GOT3 (cell line): ENCODE measurements around the gene CLSTN1.

Source experiments
- DNase-seq: peaks from one replicate; lab custom pipeline; 2025; ENCODE audit warnings: mixed read lengths; lab: John Stamatoyannopoulos, UW

The CLSTN1 gene

GRCh38 chr1:9823943-9824701, at the start of gene CLSTN1:
TSS of gene CLSTN1 (minus strand) at chr1:9823965. CDS start at chr1:9823733, 232 bp downstream.
- DNase-seq, result peak; percentile 34

DNA sequence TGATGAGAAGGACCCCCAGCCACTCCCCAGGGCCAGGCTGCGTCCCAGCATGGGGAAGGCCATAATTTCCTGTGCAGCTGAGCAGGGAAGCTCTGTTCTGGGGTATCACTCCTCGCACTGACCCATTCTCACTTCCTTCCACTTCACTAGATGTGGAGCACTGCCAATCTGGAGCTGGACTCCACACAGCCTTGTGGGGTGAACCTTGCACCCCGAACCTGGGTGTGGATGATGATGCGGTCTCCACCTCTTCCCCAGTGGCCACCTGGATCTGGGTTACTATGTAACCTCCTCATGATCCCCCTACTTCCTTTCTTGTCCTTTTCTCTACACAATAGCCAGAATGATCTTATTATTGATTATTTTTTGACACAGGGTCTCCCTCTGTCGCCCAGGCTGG, 49.6 kb upstream of the CLSTN1 start:
- DNase-seq, result no peak

DNA sequence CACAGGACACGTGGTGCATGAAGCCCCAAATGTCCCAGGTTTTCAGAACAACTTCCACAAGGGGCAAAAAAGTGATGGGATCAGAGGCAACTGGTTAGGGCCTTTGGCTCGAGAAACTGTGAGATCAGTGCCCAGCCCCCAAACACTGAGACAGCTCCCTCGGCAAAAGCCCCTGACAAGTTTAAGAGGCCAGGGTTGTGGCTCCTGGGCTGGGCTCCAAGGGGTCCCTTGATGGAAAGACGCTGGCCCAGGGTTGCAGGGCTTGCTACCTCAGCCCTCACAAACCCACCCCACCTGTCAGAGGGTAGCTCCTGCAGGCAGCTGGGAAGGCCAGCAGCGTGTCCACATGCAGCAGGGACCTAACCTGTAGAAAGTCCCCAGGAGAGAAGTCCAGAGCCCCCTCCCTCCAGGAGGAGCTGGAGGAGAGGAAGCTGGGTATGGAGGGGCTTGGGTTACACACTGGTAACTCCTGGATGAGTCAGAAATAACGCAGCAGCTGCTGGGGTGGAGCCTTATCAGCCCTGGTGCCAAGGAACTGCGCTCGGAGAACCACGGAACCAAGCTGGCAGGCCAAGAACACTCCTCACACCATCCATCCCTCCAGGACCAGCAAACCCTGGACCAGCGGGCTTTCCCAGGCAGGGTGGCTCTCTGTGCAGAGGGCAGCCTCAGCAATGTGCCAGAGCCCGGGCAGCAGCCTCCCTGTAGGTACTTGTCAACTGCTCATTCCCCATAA, 48.8 kb upstream of the CLSTN1 start:
- DNase-seq, result no peak

GRCh38 chr1:9871707-9872425, 48.1 kb upstream of the CLSTN1 start:
- no peak for DNase-seq

DNA sequence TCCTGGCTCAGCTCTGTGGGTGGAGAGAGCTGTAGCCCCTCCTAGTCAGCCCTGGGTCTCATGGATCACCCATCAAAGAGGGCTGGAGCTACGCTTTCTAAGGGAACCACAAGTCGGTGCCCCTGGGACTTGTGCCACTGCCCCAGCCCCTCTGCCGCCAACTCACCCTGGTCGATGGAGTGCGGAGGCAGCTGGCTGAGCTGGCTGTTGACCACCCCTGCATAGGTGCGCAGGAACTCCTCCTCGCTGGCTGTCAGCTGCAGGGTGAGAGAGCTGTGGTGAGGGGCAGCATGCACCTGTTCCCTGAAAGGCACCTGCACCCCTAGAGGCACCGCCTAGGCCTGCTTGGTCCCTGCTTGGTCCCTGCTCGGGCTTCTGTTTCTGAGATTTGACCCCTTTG, 47.3 kb upstream of the CLSTN1 start:
- no peak for DNase-seq

GRCh38 chr1:9870572-9870971, 46.8 kb upstream of the CLSTN1 start:
- DNase-seq, result no peak

DNA sequence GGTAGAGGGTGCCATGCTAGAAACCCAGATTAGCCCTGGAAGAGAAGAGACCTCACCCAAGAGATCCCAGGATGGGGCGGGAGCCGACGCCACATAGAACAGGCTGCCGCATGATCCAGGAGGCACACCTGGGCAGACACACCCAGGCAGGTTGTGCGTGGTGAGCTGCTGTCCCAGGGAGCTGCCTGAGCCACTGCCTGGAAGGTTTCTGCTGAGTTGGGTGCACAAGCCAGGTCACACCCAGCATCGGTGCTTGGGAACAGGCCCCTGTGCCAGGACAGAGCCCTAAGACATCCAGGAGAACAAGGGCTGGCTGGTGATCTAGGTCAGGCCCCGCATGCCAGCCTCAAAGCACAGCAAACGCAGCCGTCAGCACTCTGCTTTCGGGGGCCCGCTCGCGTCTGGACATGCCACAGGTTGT, 46.1 kb upstream of the CLSTN1 start:
- DNase-seq, result no peak

DNA sequence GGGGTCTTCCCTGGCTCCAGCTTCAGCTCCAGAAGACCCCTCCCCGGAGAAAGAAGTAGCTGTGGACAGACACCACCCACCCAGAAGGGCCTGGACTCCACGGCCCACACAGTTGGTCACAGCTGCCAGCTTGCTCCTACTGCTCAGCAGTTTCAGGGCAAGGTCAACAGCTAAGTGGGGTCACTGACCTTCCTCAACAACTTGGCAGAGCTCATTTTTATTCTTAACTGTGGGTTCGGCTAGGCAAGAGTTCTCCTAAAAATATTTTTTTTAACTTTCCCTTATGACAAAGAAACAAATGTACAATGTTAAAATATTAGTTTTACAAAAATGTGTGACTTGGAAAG, 44.5 kb upstream of the CLSTN1 start:
- DNase-seq, result no peak

GRCh38 chr1:9867408-9868243, 43.9 kb upstream of the CLSTN1 start:
- no peak for DNase-seq

DNA sequence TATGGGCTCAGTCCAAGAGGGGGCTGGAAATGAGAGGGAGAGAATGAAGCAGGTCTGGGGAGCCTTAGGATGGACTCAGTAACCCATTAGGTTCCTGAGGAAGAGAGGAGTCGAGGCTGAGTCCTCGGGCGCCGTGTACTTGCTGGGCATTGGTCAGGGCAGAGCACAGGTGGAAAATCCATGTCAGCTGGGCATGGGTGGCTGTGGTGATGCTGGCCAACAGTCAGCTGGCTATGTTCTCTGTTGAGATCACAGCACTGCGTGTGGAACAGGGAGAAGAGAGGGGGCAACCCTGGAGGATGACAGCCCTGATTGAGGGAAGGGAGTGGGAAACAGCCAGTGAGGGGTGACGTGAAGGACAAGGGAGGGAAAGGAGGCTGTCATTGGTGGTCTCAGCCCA, 43.1 kb upstream of the CLSTN1 start:
- DNase-seq, result no peak

DNA sequence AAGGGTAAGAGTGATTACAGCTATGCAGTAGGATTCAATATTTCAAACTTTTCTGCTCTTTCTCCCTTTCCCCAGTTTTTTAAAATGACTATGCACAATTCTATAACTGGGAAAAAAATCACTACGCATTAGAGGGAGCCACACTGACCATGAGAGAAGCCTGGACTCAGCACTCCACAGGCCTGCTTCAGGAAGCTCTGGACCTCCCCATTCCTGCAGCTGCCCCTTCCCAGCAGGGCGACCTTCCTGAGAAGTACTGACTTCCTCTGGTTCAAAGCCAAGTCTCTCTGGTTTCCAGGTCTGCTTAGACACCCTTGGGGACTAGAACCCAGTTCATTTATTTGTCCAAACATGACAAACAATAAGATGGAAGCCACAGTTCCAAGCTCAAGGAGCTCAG, 42.0 kb upstream of the CLSTN1 start:
- no peak for DNase-seq

DNA sequence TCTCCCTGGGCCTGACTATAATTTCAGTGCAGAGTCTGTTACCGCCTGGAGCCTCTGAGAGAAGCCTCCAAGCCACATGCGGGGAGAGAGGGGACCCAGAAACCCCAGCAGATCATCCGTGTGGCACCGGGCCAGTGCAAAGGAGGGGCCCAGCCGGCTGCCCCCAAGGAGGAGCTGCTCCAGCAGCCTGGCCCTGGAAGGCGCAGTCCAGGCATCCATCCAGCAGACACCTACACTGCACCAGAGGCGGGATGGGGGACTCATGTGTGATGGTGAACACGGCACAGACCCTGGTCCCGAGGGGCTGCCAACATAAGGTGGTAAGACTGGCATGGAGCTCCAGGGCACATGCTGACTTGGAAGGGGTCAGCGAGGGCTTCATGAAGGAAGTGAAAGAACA, 39.6 kb upstream of the CLSTN1 start:
- DNase-seq, result no peak

GRCh38 chr1:9861360-9861759, 37.6 kb upstream of the CLSTN1 start:
- no peak for DNase-seq

- DNase-seq, result no peak
These were observed 37.1 kb upstream of the CLSTN1 start for GRCh38 chr1:9860887-9861286.

DNA sequence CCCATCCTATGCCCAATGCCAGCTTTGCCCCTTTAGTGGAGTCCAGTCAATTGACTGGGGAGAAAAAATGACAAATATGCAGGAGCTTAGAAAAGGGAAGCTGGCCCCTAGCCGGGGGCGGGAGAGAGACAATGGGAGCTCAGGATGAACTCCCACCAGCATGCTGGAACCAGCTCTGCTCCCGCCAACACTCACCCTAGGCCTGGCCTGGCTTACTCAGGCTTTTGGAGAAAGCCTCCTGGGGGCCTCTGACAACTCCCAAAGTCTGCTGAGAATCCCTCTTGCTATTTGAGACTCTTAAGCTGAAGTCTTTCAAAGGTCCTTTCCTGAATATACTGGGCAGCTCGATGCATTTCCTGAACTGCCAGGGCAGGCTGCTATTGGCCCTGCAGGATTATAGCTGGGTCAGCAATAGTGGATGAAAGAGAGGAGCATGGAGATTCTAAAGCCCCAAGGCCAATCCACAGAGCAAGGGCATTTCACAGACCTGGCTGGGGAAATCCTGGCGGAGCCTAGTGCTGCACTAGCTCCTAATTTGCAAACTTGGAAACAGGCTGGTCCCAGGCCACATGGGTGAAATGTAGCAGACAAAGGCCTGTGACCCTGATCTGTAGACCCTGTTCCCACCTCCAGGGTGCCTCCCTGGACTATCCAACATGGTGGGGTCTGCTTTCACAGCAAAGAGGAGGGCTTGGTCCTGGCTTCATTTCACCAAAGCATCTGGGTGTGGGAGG, 35.7 kb upstream of the CLSTN1 start:
- DNase-seq, result no peak

GRCh38 chr1:9858293-9859035, 34.7 kb upstream of the CLSTN1 start:
- DNase-seq, result no peak

DNA sequence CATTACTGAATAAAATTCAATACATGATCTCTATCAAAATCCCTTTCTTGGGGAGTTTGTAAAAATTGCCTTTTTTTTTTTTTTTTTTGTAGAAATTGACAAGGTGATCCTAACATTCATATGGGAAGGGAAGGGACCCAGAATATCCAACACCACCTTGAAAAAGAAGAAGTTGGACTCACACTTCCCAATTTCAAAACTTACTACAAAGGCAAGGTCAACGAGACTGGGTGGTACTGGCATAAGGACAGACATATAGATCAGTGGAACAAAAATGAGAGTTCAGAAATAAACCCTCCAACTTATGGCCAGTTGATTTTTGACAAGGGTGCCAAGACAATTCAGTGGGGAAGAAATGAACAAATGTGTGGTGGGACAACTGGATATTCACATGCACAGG, 31.4 kb upstream of the CLSTN1 start:
- DNase-seq, result no peak

- no peak for DNase-seq
These were observed 29.5 kb upstream of the CLSTN1 start for GRCh38 chr1:9853249-9853595.

- no peak for DNase-seq
These were observed 28.9 kb upstream of the CLSTN1 start for GRCh38 chr1:9852410-9853248.

- no peak for DNase-seq
These were observed 28.2 kb upstream of the CLSTN1 start for GRCh38 chr1:9852004-9852403.
